Hematopoietic multipotent progenitor cell treated with erythropoietin and hydrocortisone succinate and interleukin-3 and kit ligand, for 15 days (in vitro differentiated cells): ENCODE measurements around the gene MOGAT3.

Experiments used
- DNase-seq: peaks from one replicate; pipeline ENCODE4 v3.0.0-alpha.2; 2015; ENCODE audit warnings: low spot score

The MOGAT3 gene

DNA sequence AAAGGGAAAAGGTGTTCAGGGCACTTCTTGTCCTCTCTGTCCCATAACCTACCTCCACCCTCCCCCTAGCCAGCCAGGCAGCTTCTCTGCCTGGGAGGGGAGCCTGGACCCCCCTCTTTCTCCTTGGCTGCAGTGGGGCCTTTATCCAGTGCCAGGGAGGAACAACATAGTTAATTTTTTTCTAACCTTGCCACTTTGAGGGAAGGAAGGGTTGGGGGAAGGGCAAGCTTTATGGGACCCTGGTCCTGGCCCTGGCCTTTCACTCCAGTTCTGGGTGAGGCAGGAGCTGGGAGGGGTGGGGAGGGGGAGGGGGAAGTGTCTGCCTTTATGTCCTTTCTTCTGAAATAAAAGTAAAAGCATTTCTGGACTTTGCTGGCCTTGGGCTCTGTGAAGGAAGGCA, 39.9 kb downstream of the MOGAT3 start:
- no peak for DNase-seq

- no peak for DNase-seq
Observed at GRCh38 chr7:101159696-101160674, 40.9 kb downstream of the MOGAT3 start.

DNA sequence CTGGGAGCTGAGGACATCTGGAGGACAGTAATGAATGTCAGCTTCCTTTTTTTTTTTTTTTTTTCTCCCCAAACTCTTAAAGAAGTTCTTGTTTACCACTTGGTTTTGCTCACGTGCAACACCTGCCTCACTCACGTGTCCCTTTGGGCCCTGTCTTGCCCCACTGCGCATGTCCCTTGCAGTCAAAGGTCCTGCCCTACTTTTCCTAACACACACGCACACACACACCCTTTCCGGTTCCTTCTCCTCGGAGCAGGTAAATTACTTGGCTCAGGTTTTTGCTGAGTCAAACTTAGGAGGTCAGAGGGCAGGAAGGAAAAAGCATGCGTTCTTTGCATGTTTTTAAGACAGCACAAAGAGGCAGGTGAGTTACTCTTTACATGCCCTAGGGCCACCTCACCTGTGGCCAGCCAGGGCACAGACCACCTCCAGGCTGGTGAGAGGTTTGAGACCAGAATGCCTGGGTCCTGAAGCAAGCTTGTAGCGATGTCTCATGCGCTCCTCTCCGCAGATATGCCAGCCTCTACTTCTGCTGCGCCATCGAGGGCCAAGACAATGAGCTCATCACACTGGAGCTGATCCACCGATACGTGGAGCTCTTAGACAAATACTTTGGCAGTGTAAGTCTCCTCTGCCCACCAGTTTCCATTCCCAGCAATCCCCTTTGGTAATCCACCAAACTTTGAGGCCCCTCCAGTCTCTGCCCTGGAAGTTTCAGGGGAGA, 43.8 kb downstream of the MOGAT3 start:
- no peak for DNase-seq

- no peak for DNase-seq
Observed at GRCh38 chr7:101156277-101156676, 44.6 kb downstream of the MOGAT3 start.

DNA sequence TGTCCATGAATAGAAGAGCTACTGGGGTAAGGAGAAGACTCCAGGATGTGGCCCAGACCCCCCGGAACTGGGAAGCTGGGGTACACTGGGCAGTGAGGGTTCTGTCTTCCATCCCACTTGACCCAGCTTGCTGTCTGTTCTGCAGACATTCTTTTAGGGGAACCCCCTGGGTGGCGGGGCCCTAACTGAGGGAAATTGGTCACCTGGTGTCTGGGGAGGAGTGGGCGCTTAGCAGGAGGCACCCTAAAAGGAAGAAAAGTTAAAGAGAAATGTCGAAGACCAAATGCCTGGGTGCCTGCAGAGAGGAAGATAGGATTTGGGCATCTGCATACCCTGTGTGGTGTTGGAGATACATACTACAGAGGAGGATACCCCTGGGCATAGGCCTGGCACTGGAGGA, 45.5 kb downstream of the MOGAT3 start:
- DNase-seq, result no peak

DNA sequence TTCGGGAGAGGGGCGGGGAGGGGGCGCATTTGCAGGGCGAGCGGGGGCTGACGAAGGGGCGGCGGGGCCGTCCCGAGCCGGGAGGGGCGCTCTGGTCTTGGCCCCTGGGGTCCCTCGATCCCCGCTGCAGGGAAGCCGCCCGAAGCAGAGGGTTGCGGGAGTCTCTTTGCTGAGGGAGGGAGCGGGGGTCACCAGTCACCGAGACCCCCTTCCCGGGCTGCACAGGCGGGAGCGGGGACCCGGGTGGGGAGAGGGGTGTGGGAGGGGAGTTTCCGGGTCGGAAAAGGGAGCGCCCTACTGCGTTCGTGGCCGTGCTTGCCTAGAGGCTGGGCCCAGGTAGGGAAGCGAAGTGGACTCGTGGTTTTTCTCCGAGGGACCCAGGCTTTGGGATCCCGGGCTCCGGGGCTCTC, 46.1 kb downstream of the MOGAT3 start:
- DNase-seq, result no peak

- peak; percentile 92 for DNase-seq
Observed at GRCh38 chr7:101153969-101154692, 46.7 kb downstream of the MOGAT3 start, which contains the start of gene AP1S1. Gene AP1S1 (plus strand): TSS chr7:101154476. CDS start chr7:101154515, 39 bp downstream.

DNA sequence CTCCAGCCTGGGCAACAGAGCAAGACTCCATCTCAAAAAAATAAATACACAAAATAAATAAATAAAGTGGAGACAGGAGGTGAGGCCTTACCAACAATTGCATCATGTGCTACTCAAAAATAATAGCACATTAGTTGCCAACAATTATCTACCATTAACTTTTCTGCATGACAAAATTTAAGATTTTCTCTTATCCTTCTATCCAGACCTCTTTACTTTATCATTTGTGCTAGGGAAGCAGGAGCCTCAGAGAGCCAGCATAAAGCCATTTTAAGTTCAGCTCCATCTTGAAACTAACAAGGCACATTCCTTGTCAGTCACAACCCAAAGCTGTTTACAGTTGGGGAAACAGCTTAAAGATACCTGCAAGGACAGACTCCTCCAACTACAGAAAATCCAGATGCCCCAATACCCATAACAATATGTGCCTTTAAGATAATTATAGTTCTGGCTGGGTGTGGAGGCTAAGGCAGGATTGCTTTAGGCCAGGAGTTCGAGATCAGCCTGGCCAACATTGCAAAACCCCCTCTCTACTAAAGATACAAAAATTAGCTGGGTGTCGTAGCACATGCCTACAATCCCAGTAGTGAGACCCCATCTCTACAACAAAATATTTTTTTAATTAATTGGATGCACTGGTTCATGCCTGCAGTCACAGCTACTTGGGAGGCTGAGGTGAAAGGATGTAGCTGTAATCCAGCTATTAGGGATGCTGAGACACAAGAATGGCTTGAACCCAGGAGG, 48.8 kb downstream of the MOGAT3 start:
- DNase-seq, result no peak
